Cerebellar cortex (tissue), 1 donor: Measurements from ENCODE around the gene CAVIN3.
"Not testable (repeated sequence)": the region's sequence is repeated elsewhere in the genome, so short reads cannot be mapped to it uniquely, and the experiment has no call there.

ENCODE experiments used
- DNase-seq: peaks from one replicate; pipeline ENCODE4 v3.0.0-alpha.2; 2015; ENCODE audit warnings: low spot score

Gene CAVIN3

DNA sequence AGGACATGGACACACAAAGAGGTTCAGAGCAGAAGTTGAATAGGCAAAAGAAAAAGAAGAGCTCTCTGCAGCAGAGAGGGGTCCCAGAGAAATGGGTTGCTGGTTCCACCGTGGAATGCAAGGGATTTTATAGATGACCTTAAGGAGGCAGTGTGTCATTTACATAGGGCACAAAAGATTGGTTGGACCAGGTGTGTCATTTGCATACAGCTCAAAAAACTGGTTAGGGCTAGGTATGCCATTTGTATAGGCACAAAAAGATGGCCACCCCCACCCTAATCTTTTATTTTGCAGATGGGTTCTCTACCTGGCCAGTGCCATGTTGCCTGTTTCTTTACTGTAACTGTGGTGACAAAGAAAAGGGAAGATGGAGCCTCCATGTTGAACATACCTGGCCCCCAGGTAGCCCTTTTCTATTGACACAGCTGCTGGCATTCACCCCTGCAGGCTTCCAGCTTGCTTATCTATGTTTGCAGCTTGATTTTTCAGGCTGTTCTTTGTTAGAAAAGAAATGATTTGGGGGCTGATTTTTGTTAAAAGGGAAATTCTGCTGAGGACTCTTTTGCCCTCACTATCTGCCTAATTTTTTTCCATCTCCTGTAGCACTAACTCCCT, 3.1 kb upstream of the CAVIN3 start:
- no peak for DNase-seq

DNA sequence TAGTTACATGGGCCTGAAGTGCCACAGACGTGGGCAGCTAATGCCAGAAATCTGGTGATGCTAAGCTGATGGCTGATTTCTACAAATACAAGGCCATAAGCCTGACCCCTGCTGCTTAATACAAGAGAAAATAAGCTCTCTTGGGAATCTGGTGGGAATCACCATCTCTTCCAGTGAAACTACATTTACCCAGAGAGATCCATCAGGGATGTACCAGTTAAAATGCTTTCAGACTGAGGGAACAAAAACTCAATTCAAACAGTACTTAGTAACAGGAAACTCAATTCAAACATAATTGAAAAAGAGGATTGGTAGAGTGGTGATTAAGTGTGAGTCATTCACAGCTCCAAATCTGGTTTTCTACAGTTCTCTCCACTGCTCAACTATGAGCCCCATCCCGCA, 1.7 kb upstream of the CAVIN3 start:
- DNase-seq: no peak

DNA sequence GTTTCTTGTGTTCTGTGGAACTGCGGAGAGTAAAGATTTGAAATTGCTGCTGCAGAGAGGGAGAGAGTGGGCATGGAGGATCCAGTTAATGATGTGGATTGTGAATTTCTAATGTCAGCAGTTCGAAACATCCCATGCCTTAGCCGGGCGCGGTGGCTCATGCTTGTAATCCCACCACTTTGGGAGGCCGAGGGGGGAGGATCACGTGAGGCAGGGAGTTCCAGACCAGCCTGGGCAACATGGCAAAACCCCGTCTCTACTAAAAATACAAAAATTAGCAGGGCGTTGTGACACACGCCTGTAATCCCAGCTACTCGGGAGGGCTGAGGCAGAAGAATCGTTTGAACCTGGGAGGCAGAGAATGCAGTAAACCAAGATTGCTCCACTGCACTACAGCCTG, 1.1 kb upstream of the CAVIN3 start:
- no peak for DNase-seq

DNA sequence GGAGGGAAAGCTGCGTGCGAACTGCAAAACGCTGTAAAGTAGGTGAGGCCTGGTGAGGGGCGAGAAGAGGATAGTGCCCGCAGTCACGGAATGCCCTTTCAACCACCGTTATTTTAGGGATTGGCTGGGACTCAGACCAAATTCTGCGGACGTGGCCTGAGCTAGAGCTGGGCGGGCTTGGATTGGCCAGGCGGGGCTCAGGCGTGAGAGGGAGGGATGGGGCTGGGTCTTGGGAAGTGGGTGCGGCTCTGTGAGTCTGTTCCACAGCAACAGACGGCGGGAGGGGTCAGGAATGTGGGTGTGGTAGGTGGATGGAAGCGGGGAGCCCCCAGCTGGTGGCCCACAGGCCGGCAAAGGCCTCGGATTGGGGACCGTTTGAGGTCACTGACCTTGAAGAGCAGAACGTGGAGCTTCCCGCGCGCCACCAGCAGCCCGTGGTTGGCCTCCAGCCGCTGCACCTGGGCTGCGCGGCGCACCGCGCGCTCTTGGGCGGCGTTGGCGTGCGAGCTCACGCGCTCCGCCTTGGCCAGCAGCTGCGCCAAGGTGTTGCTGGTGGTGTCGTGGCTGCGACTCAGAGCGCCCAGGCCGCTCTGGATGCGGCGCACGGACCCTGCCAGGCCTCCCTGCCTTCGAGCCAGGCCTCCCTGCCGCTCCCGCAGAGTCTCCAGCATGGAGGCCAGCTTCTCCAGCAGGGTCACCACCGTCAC, 444 bp downstream of the CAVIN3 start:
- peak; percentile 91 for DNase-seq

DNA sequence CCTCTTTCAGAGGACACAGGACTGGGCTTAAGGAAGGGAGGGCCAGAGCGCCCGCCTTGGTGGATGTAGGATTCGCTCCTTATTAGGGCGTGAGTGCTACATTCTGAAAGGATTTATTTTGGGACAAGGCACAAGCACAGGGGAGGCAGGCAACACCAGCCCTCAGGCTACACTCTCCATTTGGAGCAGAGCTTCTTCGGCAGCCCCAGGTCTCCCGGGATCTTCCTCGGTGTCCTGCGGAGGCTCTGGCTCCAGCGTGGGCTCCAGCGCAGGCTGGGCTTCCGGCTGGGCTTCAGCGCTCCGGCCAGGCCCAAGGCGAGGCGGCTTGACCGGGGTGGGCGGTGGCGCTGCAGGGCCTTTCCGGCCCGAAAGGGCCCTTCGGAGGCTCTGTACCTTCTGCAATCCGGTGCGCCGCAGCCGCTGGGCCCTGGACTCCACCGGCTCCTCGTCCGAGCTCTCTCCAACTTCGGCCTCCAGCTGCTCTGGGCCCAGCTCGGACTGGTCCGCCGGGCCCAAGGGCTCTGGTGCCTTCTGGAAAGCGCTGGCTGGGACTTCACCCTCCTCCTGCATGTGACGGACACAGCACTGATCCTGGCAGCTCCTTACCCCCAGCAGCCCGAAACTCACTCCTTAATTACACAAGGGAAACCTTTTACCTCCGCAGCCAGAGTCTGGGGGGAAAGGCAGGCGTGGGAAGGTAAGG, 1.1 kb downstream of the CAVIN3 start:
- DNase-seq: peak; percentile 40

DNA sequence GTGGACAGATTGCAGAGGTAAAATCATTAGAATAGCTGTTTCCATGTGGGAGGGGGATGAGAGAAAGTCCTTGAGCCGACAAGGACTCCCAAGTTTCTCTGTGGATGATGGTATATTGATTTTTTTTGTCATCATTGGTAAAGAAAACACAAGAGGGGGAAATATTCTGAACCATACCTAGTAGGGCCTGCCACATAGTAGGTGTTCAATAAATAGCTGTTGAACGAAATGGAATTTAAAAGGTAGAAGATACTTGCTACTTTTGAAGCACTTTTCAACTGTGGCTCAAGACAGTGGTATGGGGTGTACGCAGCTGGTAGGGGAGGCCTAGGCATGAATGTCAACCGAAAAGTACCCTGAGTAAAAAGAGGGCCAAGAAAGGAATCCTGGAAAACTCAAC, 2.1 kb downstream of the CAVIN3 start:
- no peak for DNase-seq

DNA sequence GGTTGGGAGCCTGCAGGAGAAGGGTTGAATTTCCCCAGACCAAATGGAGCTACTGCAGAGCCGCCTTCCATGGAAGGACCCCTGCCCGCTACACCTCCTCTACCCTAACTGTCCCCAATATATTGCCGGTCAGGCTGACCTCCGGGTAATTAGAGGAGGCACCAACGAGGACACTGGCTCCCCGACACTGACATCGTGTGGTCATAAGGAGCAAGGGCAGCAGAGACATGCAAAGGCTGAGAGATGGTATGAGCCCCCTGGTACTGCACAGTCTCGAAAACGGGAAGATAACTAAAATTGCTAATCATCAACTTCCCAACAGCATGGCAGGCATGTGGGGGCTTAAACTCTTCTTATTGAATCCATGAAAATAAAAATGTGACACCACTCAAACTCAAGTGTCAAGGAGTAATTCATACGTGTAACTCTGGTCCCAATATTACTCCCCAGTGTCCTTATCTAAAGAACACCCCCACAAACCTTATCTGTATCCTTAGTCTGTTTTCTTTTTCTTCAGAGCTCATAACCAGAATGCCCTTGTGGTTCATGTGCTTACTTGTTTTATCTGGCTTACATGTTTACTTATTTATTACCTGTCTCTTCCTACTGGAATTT, 4.4 kb downstream of the CAVIN3 start:
- DNase-seq: peak; percentile 84

DNA sequence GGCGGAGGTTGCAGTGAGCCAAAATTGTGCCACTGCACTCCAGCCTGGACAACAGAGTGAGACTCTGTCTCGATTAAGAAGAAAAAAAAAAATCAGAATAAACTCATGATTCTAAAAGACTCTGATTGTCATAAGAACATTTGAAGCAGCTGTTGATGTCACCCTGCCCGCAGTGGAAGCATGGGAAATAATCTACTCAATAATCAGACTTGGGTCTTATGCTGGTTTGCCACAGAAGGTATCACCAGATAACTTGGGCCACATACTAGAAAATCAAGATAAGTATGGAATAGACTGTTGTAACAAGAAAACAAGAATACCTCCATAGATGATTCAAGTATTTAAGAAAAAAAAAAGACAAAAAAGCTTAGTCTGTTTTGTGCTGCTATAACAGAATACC, 8.2 kb downstream of the CAVIN3 start:
- DNase-seq: no peak

DNA sequence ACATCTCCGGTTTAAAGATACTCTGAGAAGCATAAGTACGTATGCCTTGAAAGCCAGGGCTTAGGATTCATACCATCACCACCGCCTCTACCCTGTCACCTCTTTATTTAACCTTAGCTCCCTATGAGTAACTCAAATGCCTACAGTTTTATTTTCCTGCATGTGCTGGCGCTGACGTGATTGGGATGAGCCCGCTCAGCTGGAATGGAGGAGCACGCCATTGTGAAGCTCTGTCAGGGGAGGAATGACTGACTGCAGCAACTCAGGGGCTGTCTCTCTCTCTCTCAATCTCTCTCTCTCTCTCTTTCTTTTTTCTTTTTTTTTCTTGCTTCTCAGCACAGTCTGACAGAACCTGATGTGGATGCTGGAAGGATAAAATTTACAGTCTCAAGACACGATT, 12.4 kb downstream of the CAVIN3 start:
- DNase-seq: no peak

DNA sequence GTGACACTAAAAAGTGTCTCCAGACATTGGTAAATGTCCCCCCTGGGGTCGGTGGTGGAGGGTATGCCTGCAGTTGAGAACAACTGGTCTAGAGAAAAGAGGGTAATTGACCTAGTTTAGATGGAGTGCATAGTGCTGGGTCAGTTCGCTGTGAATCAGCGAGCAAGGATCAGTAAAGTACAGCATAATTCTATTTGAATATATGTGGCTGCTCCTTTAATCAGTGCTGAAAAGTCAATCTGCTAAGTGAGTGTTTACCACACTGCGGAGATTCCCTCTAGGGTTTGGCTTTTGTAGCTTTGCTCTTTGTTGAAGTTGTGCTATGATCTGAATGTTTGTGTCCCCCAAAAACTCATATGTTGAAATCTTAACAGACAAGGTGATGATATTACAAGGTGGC, 15.0 kb downstream of the CAVIN3 start:
- DNase-seq: no peak

DNA sequence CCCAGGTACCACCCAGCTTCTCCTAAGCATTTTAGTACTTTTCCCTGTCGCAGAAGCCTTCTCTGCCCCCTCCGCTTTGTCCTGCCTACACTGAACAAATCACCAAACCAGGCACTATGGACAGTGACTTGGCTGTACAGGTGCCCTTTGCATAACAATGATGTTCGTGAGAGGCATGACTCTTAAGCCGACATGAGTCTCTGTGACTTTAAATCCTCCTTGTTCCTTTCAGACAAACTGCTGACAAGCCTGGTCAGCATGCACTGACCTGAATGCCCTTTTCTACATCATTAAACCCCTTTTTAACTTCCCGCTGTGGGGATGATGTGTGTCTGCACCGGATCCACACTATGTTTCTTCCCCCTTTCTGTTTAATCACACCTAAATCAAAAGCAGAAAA, 16.6 kb downstream of the CAVIN3 start:
- no peak for DNase-seq

DNA sequence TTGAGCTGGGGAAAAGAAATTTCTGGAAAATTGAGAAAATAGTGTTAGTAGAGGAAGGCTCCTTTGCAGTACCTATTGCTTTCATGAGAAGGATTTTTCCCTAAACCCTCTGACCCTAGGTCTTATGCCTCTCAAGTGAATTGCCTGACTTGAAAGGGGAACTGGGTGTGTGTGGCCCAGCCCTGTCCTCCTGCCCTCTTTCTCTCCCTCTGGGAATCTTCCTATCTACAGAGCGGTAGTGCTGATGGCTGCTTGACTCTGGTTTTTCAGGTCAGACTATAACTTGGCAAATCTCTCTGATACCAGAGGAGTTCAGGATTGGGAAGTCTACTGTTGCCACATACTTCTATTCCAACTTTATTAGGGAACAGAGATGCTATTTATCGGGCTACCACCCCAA, 19.2 kb downstream of the CAVIN3 start:
- no peak for DNase-seq

DNA sequence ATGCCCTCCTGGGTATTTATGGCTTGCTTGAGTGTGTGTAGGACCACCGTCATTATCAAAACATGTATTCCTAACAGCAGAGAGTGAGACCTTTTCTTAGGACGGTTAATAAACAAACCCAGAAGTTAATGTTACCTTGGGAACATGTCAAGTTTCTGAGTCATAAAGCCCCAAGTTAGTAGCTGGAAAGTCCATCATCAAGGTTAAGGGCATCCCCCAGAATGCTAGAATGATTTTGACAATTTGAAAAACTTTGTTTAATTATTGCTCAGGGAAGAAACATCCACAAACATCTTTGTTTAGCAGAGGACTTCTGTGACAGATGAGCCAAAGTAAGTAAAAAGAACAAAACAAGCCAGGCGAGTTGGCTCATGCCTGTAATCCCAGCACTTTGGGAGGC, 20.0 kb downstream of the CAVIN3 start:
- DNase-seq: no peak

DNA sequence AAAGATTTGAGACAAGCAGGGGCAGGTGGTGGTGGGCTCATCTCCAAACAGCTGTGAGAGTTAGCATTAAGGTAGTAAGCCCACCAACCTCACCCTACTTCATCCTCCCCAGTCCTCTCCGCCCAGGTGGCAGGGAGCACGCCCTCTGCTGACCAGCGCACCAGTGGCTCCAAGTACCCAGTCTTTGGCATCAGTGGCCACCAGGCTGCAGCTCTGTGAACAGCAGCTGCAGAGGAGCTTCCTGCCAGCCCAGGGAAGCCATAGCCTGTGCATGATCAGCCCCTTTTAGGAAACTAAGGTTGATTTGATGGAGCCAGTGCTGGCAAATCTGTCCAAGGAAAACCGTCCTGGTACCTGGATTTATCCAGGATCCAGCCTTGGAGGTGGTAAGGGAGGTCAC, 21.7 kb downstream of the CAVIN3 start:
- peak; percentile 42 for DNase-seq

DNA sequence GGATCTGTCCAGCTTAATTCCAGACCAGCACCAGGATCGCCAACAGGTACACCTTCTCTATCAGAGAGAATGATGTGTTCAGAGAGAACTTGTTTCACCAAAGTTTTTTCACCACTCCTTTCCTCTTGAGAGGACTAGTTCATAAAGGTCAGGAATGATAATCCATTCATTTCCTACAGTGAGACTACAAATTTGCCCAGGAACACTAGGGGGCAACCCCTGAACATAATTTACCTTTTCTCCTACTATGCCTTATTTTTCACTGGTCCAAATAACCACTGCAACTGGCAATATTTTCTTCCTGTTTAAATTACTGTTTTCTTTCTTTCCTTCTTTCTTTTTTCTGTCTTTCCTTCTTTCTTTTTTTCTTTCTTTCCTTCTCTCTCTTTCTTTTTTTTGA, 22.5 kb downstream of the CAVIN3 start:
- DNase-seq: no peak

DNA sequence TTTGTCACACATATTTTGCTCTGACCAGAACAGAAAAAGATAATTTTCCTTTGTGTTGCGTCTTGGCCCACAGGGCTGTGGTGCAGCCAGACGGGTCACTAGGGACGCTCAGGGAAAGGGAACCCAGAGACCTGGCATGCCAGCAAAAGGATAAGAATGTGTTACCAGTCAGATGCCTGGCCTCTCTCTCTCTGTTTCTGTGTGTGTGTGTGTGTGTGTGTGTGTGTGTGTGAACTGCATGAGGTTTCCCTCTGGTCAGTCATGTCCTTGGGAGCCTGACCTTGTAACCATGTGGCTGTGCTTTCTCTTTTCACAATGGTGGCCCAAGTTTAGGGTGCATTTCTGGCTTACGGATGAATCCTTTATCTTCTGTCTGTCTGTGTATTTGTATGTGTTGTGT, 35.3 kb downstream of the CAVIN3 start:
- DNase-seq: no peak

DNA sequence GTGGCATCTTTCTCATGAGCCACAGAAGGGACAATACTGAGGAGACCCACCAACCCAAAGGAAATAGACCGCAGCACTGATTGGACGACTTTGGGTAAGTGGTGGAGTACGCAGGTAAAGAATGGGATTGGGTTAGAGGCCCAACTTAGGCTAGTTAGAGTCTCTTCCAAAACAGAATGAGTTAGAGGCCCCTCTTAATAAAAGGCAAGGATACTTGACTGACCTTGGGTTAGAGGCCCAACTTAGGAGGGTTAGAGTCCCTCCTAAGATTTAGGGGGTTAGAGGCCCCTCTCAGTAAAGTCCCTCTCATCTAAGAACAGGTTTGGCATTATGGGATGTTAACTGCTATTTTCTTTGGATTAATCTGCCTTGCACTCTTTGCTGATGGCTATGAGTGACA, 36.1 kb downstream of the CAVIN3 start:
- DNase-seq: no peak

DNA sequence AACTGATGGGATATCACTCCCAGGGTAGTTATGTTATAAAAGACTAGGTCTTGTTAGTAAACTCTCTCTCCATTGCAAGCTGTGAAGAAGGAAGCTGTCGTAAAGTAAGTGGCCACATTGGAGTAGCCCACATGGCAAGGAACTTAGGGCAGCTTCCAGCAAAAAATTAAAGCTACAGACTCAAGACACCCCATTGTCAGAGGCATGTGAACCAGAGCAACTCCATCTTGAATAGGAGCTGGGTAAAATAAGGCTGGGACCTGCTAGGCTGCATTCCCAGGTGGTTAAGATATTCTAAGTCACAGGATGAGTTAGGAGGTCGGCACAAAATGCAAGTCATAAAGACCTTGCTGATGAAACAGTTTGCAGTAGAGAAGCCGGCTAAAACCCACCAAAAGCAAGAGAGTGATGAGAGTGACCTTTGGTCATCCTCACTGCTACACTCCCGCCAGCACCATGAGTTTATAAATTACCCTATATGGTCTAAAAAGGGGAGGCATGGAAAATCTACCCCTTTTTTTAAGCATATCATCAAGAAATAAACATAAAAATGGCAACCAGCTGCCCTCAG, 36.8 kb downstream of the CAVIN3 start:
- no peak for DNase-seq

DNA sequence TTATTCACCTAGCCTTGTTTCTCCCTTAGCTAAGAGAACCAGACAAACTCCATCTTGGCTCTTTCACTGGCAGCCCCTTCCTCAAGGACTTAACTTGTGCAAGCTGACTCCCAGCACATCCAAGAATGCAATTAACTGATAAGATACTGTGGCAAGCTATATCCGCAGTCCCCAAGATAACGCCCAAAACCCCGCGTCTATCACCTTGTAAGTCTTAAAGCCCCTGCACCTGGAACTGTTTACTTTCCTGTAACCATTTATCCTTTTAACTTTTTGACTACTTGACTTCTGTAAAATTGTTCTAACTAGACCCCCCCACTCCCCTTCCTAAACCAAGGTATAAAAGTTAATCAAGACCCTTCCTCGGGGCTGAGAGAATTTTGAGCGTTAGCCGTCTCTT, 39.5 kb downstream of the CAVIN3 start:
- DNase-seq: not testable (repeated sequence)

DNA sequence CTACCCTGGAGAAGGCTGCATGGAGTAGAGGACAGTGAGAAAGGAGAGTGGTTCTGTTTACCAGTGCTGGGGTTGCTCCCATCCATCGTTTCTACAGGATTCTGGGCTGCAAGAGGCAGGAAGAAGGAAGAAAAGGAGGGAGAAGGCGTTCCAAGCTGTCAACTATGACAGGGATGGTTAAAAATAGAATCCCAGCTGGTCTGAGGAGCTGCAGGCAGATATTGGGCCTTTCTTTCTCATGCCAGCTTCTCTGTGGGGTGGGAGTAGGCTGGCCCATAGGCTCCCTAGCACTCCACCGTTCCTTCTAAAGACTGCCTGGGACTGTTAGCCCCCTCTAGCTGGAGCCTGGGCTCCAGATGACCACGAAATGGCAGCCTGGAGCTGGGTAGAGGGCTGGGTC, 47.1 kb downstream of the CAVIN3 start:
- peak; percentile 93 for DNase-seq

DNA sequence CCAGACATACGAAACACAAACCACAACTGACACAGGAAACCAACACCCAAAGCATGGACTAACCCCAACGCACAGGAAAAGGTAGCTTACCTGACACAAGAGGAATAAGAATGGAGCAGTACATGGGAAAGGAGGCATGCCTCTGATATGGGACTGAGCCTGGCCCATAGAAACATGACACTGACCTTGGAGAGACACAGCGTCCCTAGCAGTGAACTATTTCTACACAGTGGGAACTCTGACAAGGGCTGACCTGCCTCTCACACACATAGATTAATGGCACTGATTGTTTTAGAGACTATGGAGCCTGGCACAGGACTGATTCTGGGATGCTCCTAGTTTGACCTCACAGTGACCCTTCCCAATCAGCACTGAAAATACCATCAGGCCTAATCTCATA, 48.7 kb downstream of the CAVIN3 start:
- DNase-seq: no peak

DNA sequence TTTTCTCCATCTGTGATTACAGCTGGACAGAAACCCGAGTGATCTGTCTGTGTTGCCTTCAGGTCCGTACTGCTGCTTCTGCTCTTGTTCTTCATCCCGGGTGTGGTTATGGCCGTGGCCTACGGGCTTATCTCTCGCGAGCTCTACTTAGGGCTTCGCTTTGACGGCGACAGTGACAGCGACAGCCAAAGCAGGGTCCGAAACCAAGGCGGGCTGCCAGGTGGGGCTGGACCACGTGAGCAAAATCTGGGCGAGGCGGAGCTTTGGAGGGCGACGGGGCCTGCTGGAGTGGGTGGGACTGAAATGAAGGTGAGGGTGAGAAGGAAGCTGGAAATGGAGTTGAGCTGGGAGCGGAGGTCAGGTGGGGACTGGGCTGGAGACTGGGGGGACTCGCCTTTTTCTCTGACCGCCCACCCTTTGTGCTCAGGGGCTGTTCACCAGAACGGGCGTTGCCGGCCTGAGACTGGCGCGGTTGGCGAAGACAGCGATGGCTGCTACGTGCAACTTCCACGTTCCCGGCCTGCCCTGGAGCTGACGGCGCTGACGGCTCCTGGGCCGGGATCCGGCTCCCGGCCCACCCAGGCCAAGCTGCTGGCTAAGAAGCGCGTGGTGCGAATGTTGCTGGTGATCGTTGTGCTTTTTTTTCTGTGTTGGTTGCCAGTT, 49.6 kb downstream of the CAVIN3 start:
- no peak for DNase-seq
